ENCODE measurements around the gene CMTM1. TPM values are rescaled to one million over a fixed set of nuclear protein-coding genes. Genes with fewer than 3 reads are reported as not detected.

The CMTM1 gene
- total RNA-seq, 1 experiment from 2014 or later = 7.1 TPM

GRCh38 chr16:66544016-66544757, 22.1 kb upstream of the CMTM1 start:
- in situ Hi-C loops (cut with HindIII; ENCODE audit: low pct_unique_long_range_greater_than_20kb, low sequenced_read_pairs) (no loop called here), intact Hi-C loops (cut with micrococcal nuclease; ENCODE audit: unreplicated experiment) (no loop called here)
- ATAC-seq (no peak), DNase-seq (ENCODE audit: low read depth, low spot score) (no peak)
- TF ChIP-seq SIN3A (IDR thresholded peaks at IDR 0.05; ENCODE audit: borderline replicate concordance, insufficient read depth, low read depth, low read length) = no peak
- no peak for TF ChIP-seq TCF7L2 (IDR thresholded peaks at IDR 0.05; ENCODE audit: low read depth, low read length)
- TF ChIP-seq, protein P1, sequence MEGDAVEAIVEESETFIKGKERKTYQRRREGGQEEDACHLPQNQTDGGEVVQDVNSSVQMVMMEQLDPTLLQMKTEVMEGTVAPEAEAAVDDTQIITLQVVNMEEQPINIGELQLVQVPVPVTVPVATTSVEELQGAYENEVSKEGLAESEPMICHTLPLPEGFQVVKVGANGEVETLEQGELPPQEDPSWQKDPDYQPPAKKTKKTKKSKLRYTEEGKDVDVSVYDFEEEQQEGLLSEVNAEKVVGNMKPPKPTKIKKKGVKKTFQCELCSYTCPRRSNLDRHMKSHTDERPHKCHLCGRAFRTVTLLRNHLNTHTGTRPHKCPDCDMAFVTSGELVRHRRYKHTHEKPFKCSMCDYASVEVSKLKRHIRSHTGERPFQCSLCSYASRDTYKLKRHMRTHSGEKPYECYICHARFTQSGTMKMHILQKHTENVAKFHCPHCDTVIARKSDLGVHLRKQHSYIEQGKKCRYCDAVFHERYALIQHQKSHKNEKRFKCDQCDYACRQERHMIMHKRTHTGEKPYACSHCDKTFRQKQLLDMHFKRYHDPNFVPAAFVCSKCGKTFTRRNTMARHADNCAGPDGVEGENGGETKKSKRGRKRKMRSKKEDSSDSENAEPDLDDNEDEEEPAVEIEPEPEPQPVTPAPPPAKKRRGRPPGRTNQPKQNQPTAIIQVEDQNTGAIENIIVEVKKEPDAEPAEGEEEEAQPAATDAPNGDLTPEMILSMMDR (IDR thresholded peaks at IDR 0.05) = no peak
- TF ChIP-seq POLR2AphosphoS5 (IDR thresholded peaks at IDR 0.05; ENCODE audit: low read depth, low read length) = no peak
- TF ChIP-seq, protein P2, sequence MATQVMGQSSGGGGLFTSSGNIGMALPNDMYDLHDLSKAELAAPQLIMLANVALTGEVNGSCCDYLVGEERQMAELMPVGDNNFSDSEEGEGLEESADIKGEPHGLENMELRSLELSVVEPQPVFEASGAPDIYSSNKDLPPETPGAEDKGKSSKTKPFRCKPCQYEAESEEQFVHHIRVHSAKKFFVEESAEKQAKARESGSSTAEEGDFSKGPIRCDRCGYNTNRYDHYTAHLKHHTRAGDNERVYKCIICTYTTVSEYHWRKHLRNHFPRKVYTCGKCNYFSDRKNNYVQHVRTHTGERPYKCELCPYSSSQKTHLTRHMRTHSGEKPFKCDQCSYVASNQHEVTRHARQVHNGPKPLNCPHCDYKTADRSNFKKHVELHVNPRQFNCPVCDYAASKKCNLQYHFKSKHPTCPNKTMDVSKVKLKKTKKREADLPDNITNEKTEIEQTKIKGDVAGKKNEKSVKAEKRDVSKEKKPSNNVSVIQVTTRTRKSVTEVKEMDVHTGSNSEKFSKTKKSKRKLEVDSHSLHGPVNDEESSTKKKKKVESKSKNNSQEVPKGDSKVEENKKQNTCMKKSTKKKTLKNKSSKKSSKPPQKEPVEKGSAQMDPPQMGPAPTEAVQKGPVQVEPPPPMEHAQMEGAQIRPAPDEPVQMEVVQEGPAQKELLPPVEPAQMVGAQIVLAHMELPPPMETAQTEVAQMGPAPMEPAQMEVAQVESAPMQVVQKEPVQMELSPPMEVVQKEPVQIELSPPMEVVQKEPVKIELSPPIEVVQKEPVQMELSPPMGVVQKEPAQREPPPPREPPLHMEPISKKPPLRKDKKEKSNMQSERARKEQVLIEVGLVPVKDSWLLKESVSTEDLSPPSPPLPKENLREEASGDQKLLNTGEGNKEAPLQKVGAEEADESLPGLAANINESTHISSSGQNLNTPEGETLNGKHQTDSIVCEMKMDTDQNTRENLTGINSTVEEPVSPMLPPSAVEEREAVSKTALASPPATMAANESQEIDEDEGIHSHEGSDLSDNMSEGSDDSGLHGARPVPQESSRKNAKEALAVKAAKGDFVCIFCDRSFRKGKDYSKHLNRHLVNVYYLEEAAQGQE (IDR thresholded peaks at IDR 0.05; ENCODE audit: insufficient read depth in 1 of 2, low read depth in 2 of 2, low read length in 1 of 2) = no peak
- no peaks in the 10 kb centered on the region for H3K27me3 ChIP-seq (ENCODE audit: control insufficient read depth, insufficient read depth, low read length)
- no peak overlapping the region for H3K27ac ChIP-seq (ENCODE audit: low read length)
- no peaks in the 10 kb centered on the region for H3K36me3 ChIP-seq (ENCODE audit: control insufficient read depth, insufficient read depth, low read length)
- BruUV-seq (replicated peaks) = no TSS peak
- H3K4me3 ChIP-seq (ENCODE audit: low read depth in 2 of 2, low read length in 2 of 2) = no peak overlapping the region
- peaks cover 12% of the 10 kb centered on the region for H3K4me1 ChIP-seq (ENCODE audit: control insufficient read depth, insufficient read depth, low read length)
- H3K9me3 ChIP-seq (ENCODE audit: control insufficient read depth, insufficient read depth, low read depth, low read length) = no peaks in the 10 kb centered on the region
- ChIA-PET CTCF (no interaction called here), POLR2A (no interaction called here)

DNA sequence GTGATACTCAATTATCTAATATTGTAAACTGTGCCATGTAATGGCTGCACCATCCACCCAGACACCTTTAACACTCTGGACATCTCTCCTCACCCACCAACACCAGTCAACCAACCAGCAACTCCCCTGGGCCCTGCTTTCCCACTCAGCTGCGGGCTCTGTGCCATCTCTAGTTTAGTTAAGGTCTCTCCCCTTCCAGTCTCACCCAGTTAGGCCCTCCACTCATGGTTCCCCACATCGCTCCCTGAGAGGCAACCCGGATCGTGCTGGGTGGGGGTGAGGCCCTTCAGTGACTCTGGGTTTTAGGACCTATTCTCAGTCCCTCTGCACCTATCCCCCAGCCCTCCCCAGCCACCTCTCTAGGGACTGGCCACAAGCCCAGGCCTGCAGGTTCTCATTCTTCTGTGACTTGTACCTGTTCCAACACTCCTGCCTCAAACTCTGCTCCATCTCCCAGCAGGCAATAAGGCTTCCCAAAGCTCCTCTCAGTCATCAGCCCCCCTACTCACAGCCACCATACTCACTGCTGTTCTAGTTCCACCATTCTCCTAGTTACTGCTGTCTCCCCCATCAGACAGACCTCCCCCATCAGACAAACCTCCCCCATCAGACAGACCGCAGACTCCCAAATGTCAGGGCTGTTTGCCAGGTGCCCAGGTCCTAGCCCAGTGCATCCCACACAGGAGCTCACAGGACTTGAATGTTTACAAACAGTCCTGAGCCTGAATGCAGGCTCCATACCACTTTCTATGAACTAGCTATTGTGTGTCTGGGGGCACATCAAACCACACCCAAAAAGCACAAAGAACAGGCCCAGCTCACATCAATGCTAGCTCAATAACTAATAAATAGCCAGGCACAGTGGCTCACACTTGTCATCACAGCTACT, 18.9 kb upstream of the CMTM1 start:
- ChIA-PET POLR2A (no interaction called here), CTCF (no interaction called here)
- Histone ChIP-seq H3K4me3 (ENCODE audit: low read depth in 2 of 2, low read length in 2 of 2) (no peak overlapping the region), H3K4me1 (ENCODE audit: control insufficient read depth, insufficient read depth, low read length) (peaks cover 28% of the 10 kb centered on the region), H3K36me3 (ENCODE audit: control insufficient read depth, insufficient read depth, low read length) (no peaks in the 10 kb centered on the region), H3K9me3 (ENCODE audit: control insufficient read depth, insufficient read depth, low read depth, low read length) (no peaks in the 10 kb centered on the region), H3K27ac (ENCODE audit: low read length) (no peak overlapping the region), H3K27me3 (ENCODE audit: control insufficient read depth, insufficient read depth, low read length) (no peaks in the 10 kb centered on the region)
- ATAC-seq (no peak), DNase-seq (ENCODE audit: low read depth, low spot score) (no peak)
- TF ChIP-seq, protein P2 (IDR thresholded peaks at IDR 0.05; ENCODE audit: insufficient read depth in 1 of 2, low read depth in 2 of 2, low read length in 1 of 2) = no peak
- TF ChIP-seq SIN3A (IDR thresholded peaks at IDR 0.05; ENCODE audit: borderline replicate concordance, insufficient read depth, low read depth, low read length) (no peak), POLR2AphosphoS5 (IDR thresholded peaks at IDR 0.05; ENCODE audit: low read depth, low read length) (no peak)
- intact Hi-C loops (cut with micrococcal nuclease; ENCODE audit: unreplicated experiment) = no loop called here
- in situ Hi-C loops (cut with HindIII; ENCODE audit: low pct_unique_long_range_greater_than_20kb, low sequenced_read_pairs) = no loop called here
- no TSS peak for BruUV-seq (replicated peaks)

Measured in Panc1 (cell line).